Measurements from ENCODE around the gene PHLDA3.

PHLDA3 gene

DNA sequence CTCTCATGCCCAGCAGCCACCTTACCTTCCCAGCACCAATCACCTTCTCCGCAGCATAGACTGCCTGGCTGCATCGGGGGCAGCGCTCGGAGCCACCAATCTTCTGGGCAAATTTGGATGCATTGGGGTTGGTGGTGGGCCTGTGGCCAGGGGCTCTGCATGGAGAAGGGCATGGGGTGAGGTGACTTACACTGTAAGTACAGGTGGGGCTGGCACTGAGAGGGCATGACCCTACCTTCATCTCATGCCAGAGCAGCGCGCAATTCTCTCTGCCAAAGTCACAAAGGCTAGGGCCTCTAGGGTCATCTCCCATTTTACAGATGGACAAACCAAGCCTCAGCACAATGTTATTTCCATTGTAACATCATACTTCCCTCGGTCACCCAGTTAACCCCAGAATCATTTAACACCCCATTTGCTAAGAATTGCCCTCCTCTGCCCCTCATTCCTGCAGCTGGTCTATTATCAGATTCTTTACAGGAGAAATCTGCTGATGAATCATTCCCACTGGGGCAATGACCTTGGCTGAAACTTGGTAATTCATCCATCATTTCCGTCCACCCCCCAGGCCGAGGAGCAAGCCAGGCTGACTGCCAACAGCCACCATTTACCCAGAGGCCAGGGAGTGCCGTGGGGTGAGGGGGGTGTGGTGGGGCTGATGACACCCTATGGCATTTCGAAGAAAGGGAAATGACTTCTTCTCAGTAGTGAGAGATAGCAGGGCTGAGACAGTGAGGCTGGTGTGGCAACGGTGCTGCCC, 20.0 kb upstream of the PHLDA3 start:
- Histone ChIP-seq H3K4me3 (ENCODE audit: low read depth in 1 of 5, low read length in 5 of 5) (no peak overlapping the region), H3K9ac (ENCODE audit: low read length in 5 of 5) (peak overlapping the region in 2 of 5 donors; percentile 16 to 26), H3K36me3 (ENCODE audit: control insufficient read depth in 5 of 5, insufficient read depth in 5 of 5, low read length in 5 of 5) (peaks cover 0 to 69% (median 51%) of the 10 kb centered on the region in 5 donors), H3K4me1 (ENCODE audit: control insufficient read depth in 5 of 5, insufficient read depth in 5 of 5, low read length in 5 of 5) (peaks cover 11 to 69% (median 49%) of the 10 kb centered on the region in 5 donors), H3K9me3 (ENCODE audit: control insufficient read depth in 5 of 5, low read length in 5 of 5) (no peaks in the 10 kb centered on the region), H3K27me3 (ENCODE audit: control insufficient read depth in 5 of 5, insufficient read depth in 4 of 5, low read length in 5 of 5) (no peaks in the 10 kb centered on the region), H3K27ac (ENCODE audit: low read depth, low read length) (peak overlapping the region; percentile 23)

DNA sequence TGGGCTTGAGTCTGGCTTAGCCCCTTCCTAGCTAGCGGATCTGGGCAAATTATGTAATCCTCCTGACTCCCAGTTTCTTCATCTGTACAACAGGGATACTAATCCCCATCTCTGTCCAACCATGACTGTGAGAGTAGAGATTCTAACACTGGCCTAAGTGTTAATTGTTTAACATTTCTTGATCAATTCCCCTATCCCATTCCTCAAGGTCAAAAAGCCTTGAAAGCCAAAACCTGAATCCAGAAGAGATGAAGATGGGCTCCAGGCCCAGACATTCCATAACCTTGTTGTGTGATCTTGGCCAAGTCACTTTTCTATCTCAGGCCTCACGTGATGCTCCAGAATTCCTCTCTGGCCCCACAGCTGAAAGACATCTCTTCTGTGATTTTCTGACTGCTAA, 18.8 kb upstream of the PHLDA3 start:
- Histone ChIP-seq H3K27ac (ENCODE audit: low read depth, low read length) (no peak overlapping the region), H3K27me3 (ENCODE audit: control insufficient read depth in 5 of 5, insufficient read depth in 4 of 5, low read length in 5 of 5) (no peaks in the 10 kb centered on the region), H3K9ac (ENCODE audit: low read length in 5 of 5) (no peak overlapping the region), H3K4me1 (ENCODE audit: control insufficient read depth in 5 of 5, insufficient read depth in 5 of 5, low read length in 5 of 5) (peaks cover 11 to 58% (median 39%) of the 10 kb centered on the region in 5 donors), H3K36me3 (ENCODE audit: control insufficient read depth in 5 of 5, insufficient read depth in 5 of 5, low read length in 5 of 5) (peaks cover 0 to 68% (median 53%) of the 10 kb centered on the region in 5 donors), H3K9me3 (ENCODE audit: control insufficient read depth in 5 of 5, low read length in 5 of 5) (no peaks in the 10 kb centered on the region), H3K4me3 (ENCODE audit: low read depth in 1 of 5, low read length in 5 of 5) (no peak overlapping the region)

DNA sequence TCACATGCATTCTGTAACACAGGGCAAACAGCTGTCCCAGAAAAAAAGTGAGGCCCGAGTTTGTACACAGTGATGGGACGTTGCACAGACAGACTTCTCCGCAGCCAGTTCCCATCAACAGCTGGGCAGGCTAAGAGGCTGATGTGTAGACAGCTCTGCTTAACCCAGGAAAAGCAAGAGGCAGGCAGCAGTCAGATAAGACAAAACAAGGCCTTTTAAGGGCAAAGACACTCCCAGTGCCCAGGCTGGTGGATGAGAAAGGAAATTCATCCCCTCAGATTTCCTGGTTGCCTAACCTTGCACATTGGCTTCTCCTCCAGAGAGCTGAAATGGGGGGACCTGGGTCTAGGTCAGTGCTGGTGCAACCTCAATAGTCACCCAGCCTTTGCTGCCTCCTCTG, 17.2 kb upstream of the PHLDA3 start:
- Histone ChIP-seq H3K9ac (ENCODE audit: low read length in 5 of 5) (no peak overlapping the region), H3K27me3 (ENCODE audit: control insufficient read depth in 5 of 5, insufficient read depth in 4 of 5, low read length in 5 of 5) (no peaks in the 10 kb centered on the region), H3K36me3 (ENCODE audit: control insufficient read depth in 5 of 5, insufficient read depth in 5 of 5, low read length in 5 of 5) (peaks cover 0 to 63% (median 53%) of the 10 kb centered on the region in 5 donors), H3K4me1 (ENCODE audit: control insufficient read depth in 5 of 5, insufficient read depth in 5 of 5, low read length in 5 of 5) (peaks cover 12 to 55% (median 36%) of the 10 kb centered on the region in 5 donors), H3K9me3 (ENCODE audit: control insufficient read depth in 5 of 5, low read length in 5 of 5) (no peaks in the 10 kb centered on the region), H3K27ac (ENCODE audit: low read depth, low read length) (no peak overlapping the region), H3K4me3 (ENCODE audit: low read depth in 1 of 5, low read length in 5 of 5) (no peak overlapping the region)

DNA sequence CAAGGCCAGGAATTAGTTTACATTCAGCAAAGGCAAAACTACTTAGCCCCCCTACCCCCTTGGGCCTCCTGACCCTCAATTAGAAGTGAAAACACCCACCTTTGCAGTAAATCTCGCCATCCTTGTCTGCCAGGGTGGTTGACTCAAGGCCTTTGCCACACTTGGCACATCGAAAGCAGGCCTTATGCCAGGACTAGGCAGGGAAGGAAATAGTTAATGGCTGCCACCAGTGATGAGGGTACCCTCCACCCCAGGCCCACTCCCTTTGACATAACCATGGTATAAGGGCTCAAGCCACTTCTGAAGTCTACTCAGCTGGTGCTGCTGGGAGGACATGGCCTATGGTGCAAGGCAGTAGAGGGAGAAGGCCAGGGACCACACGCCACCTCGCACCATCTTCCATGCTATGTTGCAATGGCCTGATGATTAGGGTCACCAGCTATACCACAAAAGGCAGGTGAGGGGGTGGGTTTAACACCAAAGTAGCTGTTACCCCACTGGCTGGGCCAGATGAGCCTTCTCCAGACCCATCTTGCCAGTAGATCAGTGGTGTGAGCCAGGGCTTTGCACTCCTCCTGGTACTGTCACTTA, 16.3 kb upstream of the PHLDA3 start:
- Histone ChIP-seq H3K9ac (ENCODE audit: low read length in 5 of 5) (no peak overlapping the region), H3K4me3 (ENCODE audit: low read depth in 1 of 5, low read length in 5 of 5) (no peak overlapping the region), H3K27me3 (ENCODE audit: control insufficient read depth in 5 of 5, insufficient read depth in 4 of 5, low read length in 5 of 5) (no peaks in the 10 kb centered on the region), H3K36me3 (ENCODE audit: control insufficient read depth in 5 of 5, insufficient read depth in 5 of 5, low read length in 5 of 5) (peaks cover 0 to 63% (median 53%) of the 10 kb centered on the region in 5 donors), H3K4me1 (ENCODE audit: control insufficient read depth in 5 of 5, insufficient read depth in 5 of 5, low read length in 5 of 5) (peaks cover 12 to 52% (median 37%) of the 10 kb centered on the region in 5 donors), H3K27ac (ENCODE audit: low read depth, low read length) (no peak overlapping the region), H3K9me3 (ENCODE audit: control insufficient read depth in 5 of 5, low read length in 5 of 5) (no peaks in the 10 kb centered on the region)

DNA sequence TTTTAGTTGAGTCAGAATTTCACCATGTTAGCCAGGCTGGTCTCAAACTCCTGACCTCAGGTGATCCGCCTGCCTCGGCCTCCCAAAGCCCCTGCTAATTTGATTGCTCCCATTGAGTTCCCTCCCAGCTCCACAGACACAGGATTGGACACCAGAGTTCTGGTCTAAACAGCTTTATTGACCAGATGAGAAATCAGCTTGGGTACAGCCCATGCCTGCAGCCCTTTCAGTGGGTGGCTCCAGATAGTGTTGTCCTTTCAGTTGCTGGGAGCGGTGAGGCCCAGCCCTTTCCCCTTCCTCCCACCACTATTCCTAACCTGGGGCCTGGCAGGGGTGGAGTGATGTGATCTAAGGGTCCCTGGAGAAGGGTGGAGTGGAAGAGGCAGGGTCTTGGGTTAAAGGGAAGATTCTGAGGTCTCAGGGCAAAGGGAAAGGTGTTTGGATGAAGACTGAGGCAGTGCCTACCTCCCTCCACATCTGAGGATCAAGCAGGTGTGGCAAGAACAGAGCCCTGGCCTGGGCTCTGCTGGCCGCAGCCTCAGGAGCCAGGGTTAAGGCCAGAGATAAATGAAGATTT, 14.5 kb upstream of the PHLDA3 start:
- Histone ChIP-seq H3K4me3 (ENCODE audit: low read depth in 1 of 5, low read length in 5 of 5) (no peak overlapping the region), H3K27me3 (ENCODE audit: control insufficient read depth in 5 of 5, insufficient read depth in 4 of 5, low read length in 5 of 5) (no peaks in the 10 kb centered on the region), H3K4me1 (ENCODE audit: control insufficient read depth in 5 of 5, insufficient read depth in 5 of 5, low read length in 5 of 5) (peaks cover 6 to 37% (median 28%) of the 10 kb centered on the region in 5 donors), H3K9ac (ENCODE audit: low read length in 5 of 5) (no peak overlapping the region), H3K27ac (ENCODE audit: low read depth, low read length) (no peak overlapping the region), H3K9me3 (ENCODE audit: control insufficient read depth in 5 of 5, low read length in 5 of 5) (no peaks in the 10 kb centered on the region), H3K36me3 (ENCODE audit: control insufficient read depth in 5 of 5, insufficient read depth in 5 of 5, low read length in 5 of 5) (peaks cover 0 to 52% (median 45%) of the 10 kb centered on the region in 5 donors)

DNA sequence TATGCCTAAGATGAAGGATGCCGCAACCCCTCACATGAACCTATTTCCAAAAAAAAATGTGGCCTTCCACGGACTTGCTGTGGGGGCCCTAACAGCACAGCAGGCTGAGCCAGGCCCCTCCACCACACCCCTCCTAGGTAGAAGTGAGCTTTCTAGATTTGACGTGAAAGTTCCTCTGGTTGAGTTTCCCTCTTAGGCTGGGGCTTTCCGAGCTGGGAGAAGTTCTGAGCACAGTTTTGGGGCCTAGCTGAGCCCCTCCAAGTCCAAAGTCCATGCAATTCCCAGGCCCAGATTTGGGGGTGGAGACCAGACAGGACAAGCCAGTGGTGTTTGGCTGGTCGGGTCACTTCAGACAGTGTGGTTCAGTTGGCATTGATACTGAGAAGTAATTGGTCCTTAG, 13.8 kb upstream of the PHLDA3 start:
- Histone ChIP-seq H3K9me3 (ENCODE audit: control insufficient read depth in 5 of 5, low read length in 5 of 5) (no peaks in the 10 kb centered on the region), H3K4me1 (ENCODE audit: control insufficient read depth in 5 of 5, insufficient read depth in 5 of 5, low read length in 5 of 5) (peaks cover 6 to 32% (median 28%) of the 10 kb centered on the region in 5 donors), H3K9ac (ENCODE audit: low read length in 5 of 5) (peak overlapping the region in 1 of 5 donors; percentile 53), H3K4me3 (ENCODE audit: low read depth in 1 of 5, low read length in 5 of 5) (no peak overlapping the region), H3K36me3 (ENCODE audit: control insufficient read depth in 5 of 5, insufficient read depth in 5 of 5, low read length in 5 of 5) (peaks cover 0 to 46% (median 39%) of the 10 kb centered on the region in 5 donors), H3K27me3 (ENCODE audit: control insufficient read depth in 5 of 5, insufficient read depth in 4 of 5, low read length in 5 of 5) (no peaks in the 10 kb centered on the region), H3K27ac (ENCODE audit: low read depth, low read length) (no peak overlapping the region)

DNA sequence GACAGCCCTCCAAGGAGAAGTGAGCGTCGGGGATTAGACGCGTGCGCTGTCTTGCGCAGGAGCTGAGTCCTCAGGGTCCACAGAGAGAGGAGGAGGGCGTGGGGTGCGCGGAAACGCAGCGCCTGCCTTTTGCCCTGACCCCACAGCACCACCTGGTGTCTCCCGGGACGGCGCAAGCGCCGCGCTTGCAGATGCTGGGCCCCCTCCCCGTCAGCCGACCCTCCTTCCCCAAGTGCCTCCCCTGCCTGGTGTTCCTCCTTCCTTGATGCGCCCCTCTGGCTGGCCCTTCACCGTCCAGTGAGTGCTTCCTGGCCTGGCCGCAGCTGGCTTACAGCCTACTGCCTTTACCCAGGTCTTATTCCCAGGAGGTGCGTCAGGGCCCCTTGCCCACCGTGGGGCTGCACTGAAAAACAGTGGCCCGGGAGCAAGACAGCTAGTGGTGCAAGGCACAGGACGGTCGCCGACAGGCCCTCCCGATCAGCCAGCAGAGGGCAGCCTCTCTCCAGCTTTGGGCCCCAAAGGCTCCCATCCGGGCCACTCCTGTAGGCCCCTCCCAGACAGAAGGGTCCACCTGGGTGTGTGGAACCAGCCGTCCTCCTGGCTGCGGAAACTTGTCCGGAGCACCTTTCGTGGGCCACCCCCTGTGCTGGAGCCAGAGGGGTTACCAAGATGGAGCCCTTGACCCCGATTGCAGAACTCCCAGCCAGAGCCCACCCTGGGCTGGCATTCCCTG, 12.9 kb upstream of the PHLDA3 start:
- Histone ChIP-seq H3K36me3 (ENCODE audit: control insufficient read depth in 5 of 5, insufficient read depth in 5 of 5, low read length in 5 of 5) (peaks cover 0 to 39% (median 33%) of the 10 kb centered on the region in 5 donors), H3K4me3 (ENCODE audit: low read depth in 1 of 5, low read length in 5 of 5) (peak overlapping the region; percentile 13 to 62 (median 57)), H3K4me1 (ENCODE audit: control insufficient read depth in 5 of 5, insufficient read depth in 5 of 5, low read length in 5 of 5) (peaks cover 6 to 32% (median 28%) of the 10 kb centered on the region in 5 donors), H3K27me3 (ENCODE audit: control insufficient read depth in 5 of 5, insufficient read depth in 4 of 5, low read length in 5 of 5) (no peaks in the 10 kb centered on the region), H3K27ac (ENCODE audit: low read depth, low read length) (no peak overlapping the region), H3K9me3 (ENCODE audit: control insufficient read depth in 5 of 5, low read length in 5 of 5) (no peaks in the 10 kb centered on the region), H3K9ac (ENCODE audit: low read length in 5 of 5) (peak overlapping the region in 2 of 5 donors; percentile 9 to 53)

DNA sequence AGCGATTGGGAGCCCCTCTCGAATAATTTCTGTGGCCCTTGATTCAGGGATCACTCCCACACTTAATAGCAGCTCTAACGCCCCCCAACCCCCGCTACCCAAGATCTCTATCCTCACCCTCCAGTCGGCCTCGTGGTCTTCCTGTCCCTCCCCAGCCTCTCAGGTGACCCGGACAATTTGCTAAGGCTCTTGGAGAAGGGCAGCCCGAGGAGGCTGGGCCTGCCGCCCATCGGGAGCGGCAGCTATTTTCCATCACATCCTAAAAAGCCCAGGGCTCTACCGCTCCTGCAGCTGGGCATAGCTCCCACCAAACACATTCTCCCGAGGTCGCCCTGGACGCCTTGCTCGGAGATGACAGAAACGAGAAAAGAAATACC, 12.0 kb upstream of the PHLDA3 start:
- H3K36me3 ChIP-seq (ENCODE audit: control insufficient read depth in 5 of 5, insufficient read depth in 5 of 5, low read length in 5 of 5) = peaks cover 0 to 32% (median 27%) of the 10 kb centered on the region in 5 donors
- H3K27me3 ChIP-seq (ENCODE audit: control insufficient read depth in 5 of 5, insufficient read depth in 4 of 5, low read length in 5 of 5) = no peaks in the 10 kb centered on the region
- H3K4me3 ChIP-seq (ENCODE audit: low read depth in 1 of 5, low read length in 5 of 5) = peak overlapping the region; percentile 34 to 62 (median 57)
- peak overlapping the region; percentile 46 for H3K27ac ChIP-seq (ENCODE audit: low read depth, low read length)
- peak overlapping the region in 2 of 5 donors; percentile 54 to 64 for H3K9ac ChIP-seq (ENCODE audit: low read length in 5 of 5)
- H3K4me1 ChIP-seq (ENCODE audit: control insufficient read depth in 5 of 5, insufficient read depth in 5 of 5, low read length in 5 of 5) = peaks cover 6 to 30% (median 28%) of the 10 kb centered on the region in 5 donors
- H3K9me3 ChIP-seq (ENCODE audit: control insufficient read depth in 5 of 5, low read length in 5 of 5) = no peaks in the 10 kb centered on the region

DNA sequence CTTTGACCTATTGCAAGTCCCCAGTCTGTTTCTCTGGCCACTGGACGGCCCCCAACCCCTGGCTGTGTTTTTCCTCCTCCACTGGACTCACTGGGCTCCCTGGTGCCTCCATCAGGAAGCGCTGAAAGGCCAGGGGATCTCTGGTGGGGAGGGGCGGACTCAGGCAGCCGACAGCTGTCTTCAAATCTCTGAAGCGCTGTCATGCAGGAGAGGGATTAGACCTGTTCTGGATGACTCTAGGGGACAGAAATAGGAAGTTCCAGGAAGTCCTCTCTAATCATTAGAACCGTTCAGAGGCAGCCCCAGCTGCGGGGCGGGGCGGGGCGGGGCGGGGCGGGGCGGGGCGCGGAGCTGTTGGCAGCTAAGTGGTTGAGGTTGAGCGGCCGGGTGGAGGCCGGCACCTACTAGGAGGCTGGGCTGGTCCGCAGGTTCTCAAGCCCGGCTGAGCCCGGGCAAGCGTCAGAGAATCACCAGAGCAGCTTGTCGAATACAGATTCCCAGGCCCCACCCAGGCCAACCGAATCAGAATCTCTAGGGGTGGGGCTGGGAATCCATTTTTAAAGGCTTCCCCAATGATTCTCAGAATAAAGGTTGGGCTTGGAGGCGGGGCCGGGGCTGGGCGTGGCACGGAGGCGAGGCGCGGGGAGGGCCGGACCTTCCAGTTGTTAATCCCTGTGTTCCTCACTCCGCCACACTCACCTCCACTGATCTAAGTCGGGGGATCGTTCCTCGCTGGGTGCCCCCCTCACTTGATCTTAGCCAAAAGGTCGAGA, 11.4 kb upstream of the PHLDA3 start:
- H3K4me3 ChIP-seq (ENCODE audit: low read depth in 1 of 5, low read length in 5 of 5) = peak overlapping the region; percentile 34 to 62 (median 57)
- no peaks in the 10 kb centered on the region for H3K27me3 ChIP-seq (ENCODE audit: control insufficient read depth in 5 of 5, insufficient read depth in 4 of 5, low read length in 5 of 5)
- no peaks in the 10 kb centered on the region for H3K9me3 ChIP-seq (ENCODE audit: control insufficient read depth in 5 of 5, low read length in 5 of 5)
- peaks cover 6 to 30% (median 26%) of the 10 kb centered on the region in 5 donors for H3K4me1 ChIP-seq (ENCODE audit: control insufficient read depth in 5 of 5, insufficient read depth in 5 of 5, low read length in 5 of 5)
- peak overlapping the region; percentile 46 for H3K27ac ChIP-seq (ENCODE audit: low read depth, low read length)
- peak overlapping the region in 2 of 5 donors; percentile 54 to 64 for H3K9ac ChIP-seq (ENCODE audit: low read length in 5 of 5)
- H3K36me3 ChIP-seq (ENCODE audit: control insufficient read depth in 5 of 5, insufficient read depth in 5 of 5, low read length in 5 of 5) = peaks cover 0 to 26% (median 21%) of the 10 kb centered on the region in 5 donors
